HL-60 (cell line): ENCODE results near the gene VTCN1.

Experiments
- POLR2AphosphoS5 ChIP-seq: IDR thresholded peaks from 2 replicates; pipeline ENCODE4 v1.6.1; 2012; ENCODE audit warnings: low read depth
- REST ChIP-seq: IDR thresholded peaks from 2 replicates; pipeline ENCODE4 v1.6.1; 2012; ENCODE audit warnings: low read depth; ENCODE audit not compliant: insufficient replicate concordance
- TF ChIP-seq, protein P1 (sequence below): IDR thresholded peaks from one replicate; pipeline ENCODE4 v1.5.1; 2011; ENCODE audit warnings: low read length, control low read depth, inconsistent platforms; ENCODE audit not compliant: insufficient read depth

GRCh38 chr1:117215019-117215418 lies 4.3 kb upstream of the VTCN1 start:
- TF ChIP-seq, protein P1, sequence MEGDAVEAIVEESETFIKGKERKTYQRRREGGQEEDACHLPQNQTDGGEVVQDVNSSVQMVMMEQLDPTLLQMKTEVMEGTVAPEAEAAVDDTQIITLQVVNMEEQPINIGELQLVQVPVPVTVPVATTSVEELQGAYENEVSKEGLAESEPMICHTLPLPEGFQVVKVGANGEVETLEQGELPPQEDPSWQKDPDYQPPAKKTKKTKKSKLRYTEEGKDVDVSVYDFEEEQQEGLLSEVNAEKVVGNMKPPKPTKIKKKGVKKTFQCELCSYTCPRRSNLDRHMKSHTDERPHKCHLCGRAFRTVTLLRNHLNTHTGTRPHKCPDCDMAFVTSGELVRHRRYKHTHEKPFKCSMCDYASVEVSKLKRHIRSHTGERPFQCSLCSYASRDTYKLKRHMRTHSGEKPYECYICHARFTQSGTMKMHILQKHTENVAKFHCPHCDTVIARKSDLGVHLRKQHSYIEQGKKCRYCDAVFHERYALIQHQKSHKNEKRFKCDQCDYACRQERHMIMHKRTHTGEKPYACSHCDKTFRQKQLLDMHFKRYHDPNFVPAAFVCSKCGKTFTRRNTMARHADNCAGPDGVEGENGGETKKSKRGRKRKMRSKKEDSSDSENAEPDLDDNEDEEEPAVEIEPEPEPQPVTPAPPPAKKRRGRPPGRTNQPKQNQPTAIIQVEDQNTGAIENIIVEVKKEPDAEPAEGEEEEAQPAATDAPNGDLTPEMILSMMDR: no peak
- TF ChIP-seq REST (no peak), POLR2AphosphoS5 (no peak)
